HL-60 (cell line): ENCODE data around the gene RPP21.

Source experiments
- POLR2AphosphoS5 ChIP-seq: IDR thresholded peaks from 2 replicates; pipeline ENCODE4 v1.6.1; 2012; ENCODE audit warnings: low read depth
- SPI1 ChIP-seq: IDR thresholded peaks from 2 replicates; pipeline ENCODE4 v1.6.1; 2012; ENCODE audit warnings: low read depth, mild to moderate bottlenecking, borderline replicate concordance
- TF ChIP-seq, protein P1 (sequence below): IDR thresholded peaks from one replicate; pipeline ENCODE4 v1.5.1; 2011; ENCODE audit warnings: low read length, control low read depth, inconsistent platforms; ENCODE audit not compliant: insufficient read depth

DNA sequence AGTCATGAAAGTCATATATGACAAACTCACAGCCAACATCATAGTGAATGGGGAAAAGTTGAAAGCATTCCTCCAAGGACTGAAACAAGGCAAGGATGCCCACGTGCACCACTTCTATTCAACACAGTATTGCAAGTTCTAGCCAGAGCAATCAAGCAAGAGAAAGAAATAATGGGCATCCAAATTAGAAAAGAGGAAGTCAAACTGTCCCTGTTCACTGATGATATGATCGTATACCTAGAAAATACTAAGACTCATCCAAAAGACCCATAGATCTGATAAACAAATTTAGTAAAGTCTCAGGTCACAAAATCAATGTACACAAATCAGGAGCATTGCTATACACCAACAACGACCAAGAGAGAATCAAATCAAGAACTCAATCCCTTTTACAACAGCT is 41.2 kb downstream of the RPP21 start:
- TF ChIP-seq, protein P1, sequence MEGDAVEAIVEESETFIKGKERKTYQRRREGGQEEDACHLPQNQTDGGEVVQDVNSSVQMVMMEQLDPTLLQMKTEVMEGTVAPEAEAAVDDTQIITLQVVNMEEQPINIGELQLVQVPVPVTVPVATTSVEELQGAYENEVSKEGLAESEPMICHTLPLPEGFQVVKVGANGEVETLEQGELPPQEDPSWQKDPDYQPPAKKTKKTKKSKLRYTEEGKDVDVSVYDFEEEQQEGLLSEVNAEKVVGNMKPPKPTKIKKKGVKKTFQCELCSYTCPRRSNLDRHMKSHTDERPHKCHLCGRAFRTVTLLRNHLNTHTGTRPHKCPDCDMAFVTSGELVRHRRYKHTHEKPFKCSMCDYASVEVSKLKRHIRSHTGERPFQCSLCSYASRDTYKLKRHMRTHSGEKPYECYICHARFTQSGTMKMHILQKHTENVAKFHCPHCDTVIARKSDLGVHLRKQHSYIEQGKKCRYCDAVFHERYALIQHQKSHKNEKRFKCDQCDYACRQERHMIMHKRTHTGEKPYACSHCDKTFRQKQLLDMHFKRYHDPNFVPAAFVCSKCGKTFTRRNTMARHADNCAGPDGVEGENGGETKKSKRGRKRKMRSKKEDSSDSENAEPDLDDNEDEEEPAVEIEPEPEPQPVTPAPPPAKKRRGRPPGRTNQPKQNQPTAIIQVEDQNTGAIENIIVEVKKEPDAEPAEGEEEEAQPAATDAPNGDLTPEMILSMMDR = no peak
- TF ChIP-seq POLR2AphosphoS5 (no peak), SPI1 (peak; percentile 76)
